ENCODE results near the gene ARIH1. TPM values are rescaled to one million over a fixed set of nuclear protein-coding genes. Genes with fewer than 3 reads are reported as not detected.

ARIH1 gene
- total and polyA plus RNA-seq, 10 of the 15 experiments (the other 5 are each of a cell fraction or from before 2014, with no cell fraction given) = 14.7 to 99.5 (median 26.5) TPM

DNA sequence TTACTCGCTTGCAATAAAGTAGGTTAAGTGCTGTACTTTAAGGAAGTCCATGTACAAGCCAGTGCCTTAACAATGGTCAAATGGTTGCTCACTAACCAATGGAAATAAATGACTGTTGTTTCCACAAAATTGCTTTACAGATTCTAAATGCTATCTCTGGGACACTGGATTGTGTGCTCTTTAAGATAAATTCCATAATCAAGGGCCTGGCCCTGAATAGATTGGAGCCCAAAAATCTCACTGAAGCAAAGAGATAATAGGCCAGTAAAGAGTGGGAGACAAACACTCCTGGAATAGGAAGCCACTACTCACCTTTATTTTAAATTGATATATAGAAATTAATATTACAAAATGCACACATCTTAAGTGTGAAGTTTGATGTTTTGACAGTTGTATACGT, 118.0 kb downstream of the ARIH1 start:
- H2AFZ ChIP-seq (ENCODE audit: control insufficient read depth, low read depth, low read length) = no peak overlapping the region
- H3K27me3 ChIP-seq (replicated peaks in 1 of 2; ENCODE audit: control insufficient read depth in 2 of 2, insufficient read depth in 2 of 2, low read length in 1 of 2) = no peaks in the 10 kb centered on the region
- no peaks in the 10 kb centered on the region for H3K9me3 ChIP-seq (replicated peaks; ENCODE audit: control insufficient read depth, insufficient read depth, low read length)
- ChIA-PET SMC1A (ENCODE audit: uncharacterized antibody, unreplicated experiment) (no interaction called here), CTCF (no interaction called here), RAD21 (ENCODE audit: unreplicated experiment) (no interaction called here), POLR2A (no interaction called here)
- no peaks in the 10 kb centered on the region for H3K79me2 ChIP-seq (ENCODE audit: control insufficient read depth, insufficient read depth, low read length)
- WGBS (ENCODE audit: insufficient coverage, insufficient replicate concordance, low lambda C conversion rate, missing lambda C conversion rate) = 78% methylated on average over 2 of the region's 2 CpGs
- FAIRE-seq (no peak), DNase-seq (ENCODE audit: low read depth, low spot score) (no peak), ATAC-seq (no peak)
- no peaks in the 10 kb centered on the region for H3K4me1 ChIP-seq (ENCODE audit: control insufficient read depth, insufficient read depth, low read length)
- no peak for TF ChIP-seq YBX1 (IDR thresholded peaks at IDR 0.05)
- no peak for TF ChIP-seq MTA3 (IDR thresholded peaks at IDR 0.05; ENCODE audit: borderline replicate concordance, low read length)
- TF ChIP-seq WRNIP1 (IDR thresholded peaks at IDR 0.05; ENCODE audit: borderline replicate concordance, low read depth, low read length) = no peak
- TF ChIP-seq PAX5 (IDR thresholded peaks at IDR 0.05; ENCODE audit: borderline replicate concordance, low read depth, low read length) = no peak
- no peak for TF ChIP-seq ZNF274 (IDR thresholded peaks at IDR 0.05; ENCODE audit: insufficient read depth, insufficient read length)
- TF ChIP-seq, protein P1, sequence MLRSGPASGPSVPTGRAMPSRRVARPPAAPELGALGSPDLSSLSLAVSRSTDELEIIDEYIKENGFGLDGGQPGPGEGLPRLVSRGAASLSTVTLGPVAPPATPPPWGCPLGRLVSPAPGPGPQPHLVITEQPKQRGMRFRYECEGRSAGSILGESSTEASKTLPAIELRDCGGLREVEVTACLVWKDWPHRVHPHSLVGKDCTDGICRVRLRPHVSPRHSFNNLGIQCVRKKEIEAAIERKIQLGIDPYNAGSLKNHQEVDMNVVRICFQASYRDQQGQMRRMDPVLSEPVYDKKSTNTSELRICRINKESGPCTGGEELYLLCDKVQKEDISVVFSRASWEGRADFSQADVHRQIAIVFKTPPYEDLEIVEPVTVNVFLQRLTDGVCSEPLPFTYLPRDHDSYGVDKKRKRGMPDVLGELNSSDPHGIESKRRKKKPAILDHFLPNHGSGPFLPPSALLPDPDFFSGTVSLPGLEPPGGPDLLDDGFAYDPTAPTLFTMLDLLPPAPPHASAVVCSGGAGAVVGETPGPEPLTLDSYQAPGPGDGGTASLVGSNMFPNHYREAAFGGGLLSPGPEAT (IDR thresholded peaks at IDR 0.05; ENCODE audit: low read depth) = no peak
- TF ChIP-seq, protein P2, sequence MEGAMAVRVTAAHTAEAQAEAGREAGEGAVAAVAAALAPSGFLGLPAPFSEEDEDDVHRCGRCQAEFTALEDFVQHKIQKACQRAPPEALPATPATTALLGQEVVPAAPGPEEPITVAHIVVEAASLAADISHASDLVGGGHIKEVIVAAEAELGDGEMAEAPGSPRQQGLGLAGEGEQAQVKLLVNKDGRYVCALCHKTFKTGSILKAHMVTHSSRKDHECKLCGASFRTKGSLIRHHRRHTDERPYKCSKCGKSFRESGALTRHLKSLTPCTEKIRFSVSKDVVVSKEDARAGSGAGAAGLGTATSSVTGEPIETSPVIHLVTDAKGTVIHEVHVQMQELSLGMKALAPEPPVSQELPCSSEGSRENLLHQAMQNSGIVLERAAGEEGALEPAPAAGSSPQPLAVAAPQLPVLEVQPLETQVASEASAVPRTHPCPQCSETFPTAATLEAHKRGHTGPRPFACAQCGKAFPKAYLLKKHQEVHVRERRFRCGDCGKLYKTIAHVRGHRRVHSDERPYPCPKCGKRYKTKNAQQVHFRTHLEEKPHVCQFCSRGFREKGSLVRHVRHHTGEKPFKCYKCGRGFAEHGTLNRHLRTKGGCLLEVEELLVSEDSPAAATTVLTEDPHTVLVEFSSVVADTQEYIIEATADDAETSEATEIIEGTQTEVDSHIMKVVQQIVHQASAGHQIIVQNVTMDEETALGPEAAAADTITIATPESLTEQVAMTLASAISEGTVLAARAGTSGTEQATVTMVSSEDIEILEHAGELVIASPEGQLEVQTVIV (IDR thresholded peaks at IDR 0.05; ENCODE audit: borderline replicate concordance, partially characterized antibody) = no peak
- TF ChIP-seq CEBPB (IDR thresholded peaks at IDR 0.05; ENCODE audit: borderline replicate concordance in 1 of 2, low read depth in 2 of 2, low read length in 2 of 2) = no peak
- TF ChIP-seq SP1 (IDR thresholded peaks at IDR 0.05; ENCODE audit: low read depth, low read length) = no peak
- TF ChIP-seq POLR2A (IDR thresholded peaks at IDR 0.05; ENCODE audit: low read depth, low read length) = no peak
- no peak for TF ChIP-seq HDAC6 (IDR thresholded peaks at IDR 0.05; ENCODE audit: unreplicated experiment)
- no peak for TF ChIP-seq FOXK2 (IDR thresholded peaks at IDR 0.05)
- TF ChIP-seq TARDBP (IDR thresholded peaks at IDR 0.05; ENCODE audit: borderline replicate concordance) = no peak
- no peak overlapping the region for H3K4me3 ChIP-seq
- H3K4me2 ChIP-seq (ENCODE audit: control insufficient read depth, insufficient read depth) = no peak overlapping the region
- H4K20me1 ChIP-seq (ENCODE audit: control insufficient read depth, insufficient read depth) = no peaks in the 10 kb centered on the region
- BruUV-seq (replicated peaks) = no TSS peak
- H3K9ac ChIP-seq (ENCODE audit: control insufficient read depth, insufficient read depth, low read length) = no peak overlapping the region
- H3K27ac ChIP-seq (ENCODE audit: control insufficient read depth, insufficient read depth) = no peak overlapping the region
- in situ Hi-C loops (cut with MboI) (no loop called here), intact Hi-C loops (cut with micrococcal nuclease; ENCODE audit: unreplicated experiment) (no loop called here)
- H3K36me3 ChIP-seq (ENCODE audit: control insufficient read depth in 2 of 2, insufficient read depth in 2 of 2, low read length in 1 of 2) = no peaks in the 10 kb centered on the region

Measured in GM12878 (cell line).